Measurements from ENCODE around the gene PRIM1. TPM values are rescaled to one million over a fixed set of nuclear protein-coding genes. Genes with fewer than 3 reads are reported as not detected.

Gene PRIM1
- total RNA-seq: 15.1 and 27.2 TPM in 2 replicates

GRCh38 chr12:56751712-56752598, at the start of gene PRIM1:
Gene PRIM1 (minus strand): TSS chr12:56752323. CDS start chr12:56752298, 25 bp downstream.

GRCh38 chr12:56724972-56725722, 27.0 kb downstream of the PRIM1 start, which contains the start of gene NACA:
Gene NACA (minus strand): TSS chr12:56725299. CDS start chr12:56724521, 778 bp downstream.

GRCh38 chr12:56688129-56688845, 63.8 kb downstream of the PRIM1 start, which contains the start of gene PTGES3:
Gene PTGES3 (minus strand): TSS chr12:56688284. CDS start chr12:56687999, 285 bp downstream.

Other genes with a start within 250 kb of the PRIM1 start
- 8.5 and 12.9 TPM in 2 replicates for gene RBMS2, start 230.5 kb downstream of the PRIM1 start, total RNA-seq
- gene BAZ2A, start 122.0 kb downstream of the PRIM1 start, total RNA-seq: 33.1 and 44.2 TPM in 2 replicates
- 456 and 535 TPM in 2 replicates for gene ATP5F1B, start 106.3 kb downstream of the PRIM1 start, total RNA-seq
- gene PTGES3, start 64.0 kb downstream of the PRIM1 start, total RNA-seq: 83.4 and 102 TPM in 2 replicates
- 696 and 959 TPM in 2 replicates for gene NACA, start 27.0 kb downstream of the PRIM1 start, total RNA-seq
- gene HSD17B6, start 11.0 kb upstream of the PRIM1 start, total RNA-seq: 0.78 and 1.1 TPM in 2 replicates
- not detected in 2 replicates for gene SDR9C7, start 182.1 kb upstream of the PRIM1 start, total RNA-seq
- gene RDH16, start 205.3 kb upstream of the PRIM1 start, total RNA-seq: under 0.01 TPM in 1 of 2 replicates, not detected in the other

Measured in subcutaneous preadipocyte (primary cell).